ENCODE results near the gene ITGA4. TPM values are rescaled to one million over a fixed set of nuclear protein-coding genes. Genes with fewer than 3 reads are reported as not detected.

ITGA4 gene
- total and polyA plus RNA-seq, 9 donors = 1.0 to 7.2 (median 2.1) TPM

DNA sequence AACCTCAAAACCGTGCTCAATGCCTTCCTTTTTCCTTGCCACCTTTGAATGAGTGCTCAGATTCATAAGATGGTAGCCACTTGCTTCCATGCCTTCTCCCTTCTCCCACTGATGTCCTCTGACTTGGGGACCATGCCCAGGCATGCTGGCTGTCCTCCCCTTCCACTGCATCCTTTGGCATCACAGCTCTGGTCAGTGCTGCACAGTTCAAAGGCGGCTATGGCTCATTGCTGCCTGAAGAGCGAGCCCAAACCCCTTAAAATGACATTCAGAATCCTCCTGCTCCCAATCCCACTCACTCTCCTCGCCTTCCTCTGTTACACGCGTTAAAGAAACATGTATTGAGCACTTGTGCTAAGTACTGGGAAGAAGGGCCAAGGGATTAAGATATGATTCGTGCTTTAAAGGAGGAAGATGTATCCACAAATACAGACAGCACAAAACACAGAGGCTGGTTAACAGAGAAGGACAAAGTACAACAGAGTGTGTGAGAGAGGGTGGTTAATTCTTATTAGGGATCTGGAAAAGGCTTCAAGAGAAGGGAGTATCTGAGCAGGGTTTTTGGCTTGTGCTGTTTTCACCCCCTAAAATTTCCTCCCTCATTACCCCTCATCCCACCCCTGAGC, 118.0 kb downstream of the ITGA4 start:
- TF ChIP-seq POLR2A (IDR thresholded peaks at IDR 0.05) (no peak), EP300 (IDR thresholded peaks at IDR 0.05) (no peak), CTCF (IDR thresholded peaks at IDR 0.05) (no peak)
- intact Hi-C loops (cut with DNase I) = no loop called here
- 75 to 85% (median 76%) methylated on average over 7 of the region's 7 CpGs for WGBS, 3 donors
- Histone ChIP-seq H3K27me3 (no peaks in the 10 kb centered on the region), H3K4me3 (no peak overlapping the region), H3K9me3 (no peaks in the 10 kb centered on the region), H3K27ac (no peak overlapping the region), H3K36me3 (no peaks in the 10 kb centered on the region), H3K4me1 (ENCODE audit: insufficient read depth) (no peaks in the 10 kb centered on the region)
- no peak for DNase-seq

- DNase-seq = no peak
- no peaks in the 10 kb centered on the region for H3K4me1 ChIP-seq (ENCODE audit: insufficient read depth)
- H3K27ac ChIP-seq = no peak overlapping the region
- TF ChIP-seq POLR2A (IDR thresholded peaks at IDR 0.05) (no peak), CTCF (IDR thresholded peaks at IDR 0.05) (no peak), EP300 (IDR thresholded peaks at IDR 0.05) (no peak)
- 41 to 47% (median 43%) methylated on average over 2 of the region's 2 CpGs for WGBS, 3 donors
- intact Hi-C loops (cut with DNase I) = no loop called here
- no peaks in the 10 kb centered on the region for H3K9me3 ChIP-seq
- H3K36me3 ChIP-seq = no peaks in the 10 kb centered on the region
- H3K27me3 ChIP-seq = no peaks in the 10 kb centered on the region
- H3K4me3 ChIP-seq = no peak overlapping the region
Measured at GRCh38 chr2:181575650-181576025, 118.5 kb downstream of the ITGA4 start.

- intact Hi-C loops (cut with DNase I) = no loop called here
- no peak for DNase-seq
- Histone ChIP-seq H3K4me3 (no peak overlapping the region), H3K36me3 (no peaks in the 10 kb centered on the region), H3K9me3 (no peaks in the 10 kb centered on the region), H3K27ac (no peak overlapping the region), H3K4me1 (ENCODE audit: insufficient read depth) (no peaks in the 10 kb centered on the region), H3K27me3 (no peaks in the 10 kb centered on the region)
- TF ChIP-seq POLR2A (IDR thresholded peaks at IDR 0.05) (no peak), CTCF (IDR thresholded peaks at IDR 0.05) (no peak), EP300 (IDR thresholded peaks at IDR 0.05) (no peak)
- 70 to 74% (median 70%) methylated on average over 5 of the region's 5 CpGs for WGBS, 3 donors
Measured at GRCh38 chr2:181576431-181576830, 119.2 kb downstream of the ITGA4 start.

- Histone ChIP-seq H3K9me3 (no peaks in the 10 kb centered on the region), H3K4me1 (ENCODE audit: insufficient read depth) (no peaks in the 10 kb centered on the region), H3K27me3 (no peaks in the 10 kb centered on the region), H3K4me3 (no peak overlapping the region), H3K27ac (no peak overlapping the region), H3K36me3 (no peaks in the 10 kb centered on the region)
- no peak for TF ChIP-seq EP300 (IDR thresholded peaks at IDR 0.05)
- no peak for TF ChIP-seq CTCF (IDR thresholded peaks at IDR 0.05)
- TF ChIP-seq POLR2A (IDR thresholded peaks at IDR 0.05) = no peak
- intact Hi-C loops (cut with DNase I) = no loop called here
- no peak for DNase-seq
- WGBS, 3 donors = 53 to 66% (median 62%) methylated on average over 3 of the region's 3 CpGs
Measured at GRCh38 chr2:181578829-181579228, 121.6 kb downstream of the ITGA4 start.

Measured in ovary (tissue), 9 donors.